ENCODE results near the gene ANKS1B. TPM values are rescaled to one million over a fixed set of nuclear protein-coding genes. Genes with fewer than 3 reads are reported as not detected.

ANKS1B gene
- total RNA-seq, 1 experiment from 2014 or later: 0.54 TPM

GRCh38 chr12:98990648-98991047 lies 994.1 kb downstream of the ANKS1B start:
- Histone ChIP-seq H3K79me2 (ENCODE audit: insufficient read depth, low read length) (no peaks in the 10 kb centered on the region), H3K9me3 (ENCODE audit: control insufficient read depth in 1 of 2, insufficient read depth in 1 of 2, low read depth in 1 of 2, low read length in 2 of 2) (no peaks in the 10 kb centered on the region), H2AFZ (ENCODE audit: low read depth, low read length, poor library complexity, severe bottlenecking) (no peak overlapping the region), H3K4me1 (ENCODE audit: control insufficient read depth in 1 of 2, insufficient read depth in 2 of 2, low read length in 2 of 2) (no peaks in the 10 kb centered on the region), H3K9me2 (ENCODE audit: insufficient read depth) (no peaks in the 10 kb centered on the region), H3K27ac (ENCODE audit: low read depth, low read length) (no peak overlapping the region), H3K36me3 (ENCODE audit: control insufficient read depth in 1 of 2, insufficient read depth in 2 of 2, low read length in 2 of 2) (no peaks in the 10 kb centered on the region), H3K4me3 (replicated peaks in 1 of 2; ENCODE audit: low read depth in 1 of 2, low read length in 2 of 2) (no peak overlapping the region), H3K27me3 (ENCODE audit: insufficient read depth, low read length) (peaks cover 17% of the 10 kb centered on the region), H4K20me1 (ENCODE audit: insufficient read depth) (no peaks in the 10 kb centered on the region), H3K9ac (ENCODE audit: low read length) (no peak overlapping the region), H3K4me2 (ENCODE audit: low read length) (no peak overlapping the region)
- DNase-seq (ENCODE audit: low read depth, low spot score): no peak
- TF ChIP-seq CBX3 (IDR thresholded peaks at IDR 0.05; ENCODE audit: low read depth): no peak
- no peak for TF ChIP-seq ATF3 (IDR thresholded peaks at IDR 0.05)
- TF ChIP-seq ELF1 (IDR thresholded peaks at IDR 0.05; ENCODE audit: borderline replicate concordance, low read depth): no peak
- no peak for TF ChIP-seq CTCF (IDR thresholded peaks at IDR 0.05 in 2 of 3, conservative IDR thresholded peaks at IDR 0.05 in 1 of 3; ENCODE audit: borderline replicate concordance in 1 of 3, insufficient read depth in 1 of 3, low read depth in 2 of 3, low read length in 2 of 3)
- TF ChIP-seq SP1 (IDR thresholded peaks at IDR 0.05; ENCODE audit: low read depth): no peak
- TF ChIP-seq SRF (IDR thresholded peaks at IDR 0.05; ENCODE audit: low read depth): no peak
- TF ChIP-seq POLR2AphosphoS5 (IDR thresholded peaks at IDR 0.05; ENCODE audit: low read depth, low read length): no peak
- TF ChIP-seq TCF7L2 (IDR thresholded peaks at IDR 0.05; ENCODE audit: borderline replicate concordance, extremely low read depth, insufficient read depth, insufficient read length): no peak
- TF ChIP-seq REST (IDR thresholded peaks at IDR 0.05; ENCODE audit: low read depth): no peak
- TF ChIP-seq FOSL1 (IDR thresholded peaks at IDR 0.05; ENCODE audit: low read depth): no peak
- TF ChIP-seq ZBTB33 (IDR thresholded peaks at IDR 0.05; ENCODE audit: extremely low read depth, insufficient replicate concordance, low read length): no peak
- no peak for TF ChIP-seq CEBPB (IDR thresholded peaks at IDR 0.05; ENCODE audit: low read depth)
- no peak for TF ChIP-seq POLR2A (IDR thresholded peaks at IDR 0.05; ENCODE audit: borderline replicate concordance, extremely low read depth, insufficient read depth, insufficient read length)
- TF ChIP-seq EZH2 (IDR thresholded peaks at IDR 0.05): no peak
- no peak for TF ChIP-seq SIN3A (IDR thresholded peaks at IDR 0.05; ENCODE audit: low read depth)
- no peak for TF ChIP-seq EZH2phosphoT487 (IDR thresholded peaks at IDR 0.05; ENCODE audit: borderline replicate concordance)
- no peak for TF ChIP-seq EGR1 (IDR thresholded peaks at IDR 0.05; ENCODE audit: low read depth)
- TF ChIP-seq JUND (IDR thresholded peaks at IDR 0.05): no peak
- no peak for TF ChIP-seq RAD21 (IDR thresholded peaks at IDR 0.05; ENCODE audit: low read depth)
- TF ChIP-seq MAX (IDR thresholded peaks at IDR 0.05): no peak
- intact Hi-C loops (cut with micrococcal nuclease): no loop called here
- ATAC-seq: no peak
- ChIA-PET RAD21 (ENCODE audit: low non-redundant PET in 1 of 2, low total read pairs in 2 of 2, uncharacterized antibody in 2 of 2, unreplicated experiment in 2 of 2) (interaction anchor here in 1 of 2 experiments (0.7 kb wide), 1 partner anchor 566 kb away, joined by 3 read pairs; no protein-coding TSS in a partner anchor), POLR2A (no interaction called here), CTCF (no interaction called here)
- no TSS peak for BruUV-seq (replicated peaks)

All from HCT116 (cell line).